Peyer's patch (tissue), 4 donors: ENCODE measurements around the gene LMBR1L. TPM values are rescaled to one million over a fixed set of nuclear protein-coding genes. Genes with fewer than 3 reads are reported as not detected.
A peak's percentile ranks its signal among the peaks of the same experiment; 100 is the strongest.

Experiments used
- DNase-seq, 3 donors: peaks; one replicate each; pipeline ENCODE4 v3.0.0-alpha.2; 2017 to 2019
- H3K27ac ChIP-seq, 4 donors: fragments of 200-600 bp; sonication (generic); one replicate each; pipeline ENCODE4 v1.5.1; 2016 to 2019
- H3K27me3 ChIP-seq, 2 donors: fragments of 200-600 bp; sonication (generic); one replicate each; pipeline ENCODE4 v1.5.1; 2019
- H3K36me3 ChIP-seq, 3 donors: fragments of 200-600 bp; sonication (generic); one replicate each; pipeline ENCODE4 v1.5.1; 2016 to 2019
- H3K4me1 ChIP-seq, 4 donors: fragments of 200-600 bp; sonication (generic); one replicate each; pipeline ENCODE4 v1.5.1; 2016 to 2019
- H3K4me3 ChIP-seq, 4 donors: fragments of 200-600 bp; sonication (generic); 1 replicate in 3 of 4; 2 replicates in 1 of 4; pipeline ENCODE4 v1.5.1; 2016 to 2019; ENCODE audit warnings: mild to moderate bottlenecking in 1 of 4
- H3K9me3 ChIP-seq, 4 donors: fragments of 200-600 bp; sonication (generic); one replicate each; pipeline ENCODE4 v1.5.1; 2016 to 2019; ENCODE audit warnings: mild to moderate bottlenecking in 1 of 4
- POLR2A ChIP-seq, 2 donors: fragments of 450-650 bp; IDR thresholded peaks; one replicate each; pipeline ENCODE4 v1.5.1; 2017; ENCODE audit warnings: antibody characterized with exemption in 2 of 2, mild to moderate bottlenecking in 2 of 2, moderate library complexity in 2 of 2
- total RNA-seq, 4 donors: library from RNA; depleted of rRNA; stranded (reverse); fragments of >200 nt; gene quantifications; one replicate each; pipeline ENCODE4 v1.1.0, GENCODE V29; 2016
- TF ChIP-seq, protein P1 (sequence below), 6 experiments: fragments of 450-650 bp in 4 of 6; fragments of 200-600 bp in 2 of 6; sonication (generic) in 1 of 6; IDR thresholded peaks; one replicate each; pipeline ENCODE4 v1.5.1; 2017 to 2019; ENCODE audit warnings: antibody characterized with exemption in 6 of 6, mild to moderate bottlenecking in 3 of 6, moderate library complexity in 1 of 6

LMBR1L gene
- total RNA-seq, 4 donors from 2014 or later, result 34.7 to 93.7 (median 84.7) TPM

DNA sequence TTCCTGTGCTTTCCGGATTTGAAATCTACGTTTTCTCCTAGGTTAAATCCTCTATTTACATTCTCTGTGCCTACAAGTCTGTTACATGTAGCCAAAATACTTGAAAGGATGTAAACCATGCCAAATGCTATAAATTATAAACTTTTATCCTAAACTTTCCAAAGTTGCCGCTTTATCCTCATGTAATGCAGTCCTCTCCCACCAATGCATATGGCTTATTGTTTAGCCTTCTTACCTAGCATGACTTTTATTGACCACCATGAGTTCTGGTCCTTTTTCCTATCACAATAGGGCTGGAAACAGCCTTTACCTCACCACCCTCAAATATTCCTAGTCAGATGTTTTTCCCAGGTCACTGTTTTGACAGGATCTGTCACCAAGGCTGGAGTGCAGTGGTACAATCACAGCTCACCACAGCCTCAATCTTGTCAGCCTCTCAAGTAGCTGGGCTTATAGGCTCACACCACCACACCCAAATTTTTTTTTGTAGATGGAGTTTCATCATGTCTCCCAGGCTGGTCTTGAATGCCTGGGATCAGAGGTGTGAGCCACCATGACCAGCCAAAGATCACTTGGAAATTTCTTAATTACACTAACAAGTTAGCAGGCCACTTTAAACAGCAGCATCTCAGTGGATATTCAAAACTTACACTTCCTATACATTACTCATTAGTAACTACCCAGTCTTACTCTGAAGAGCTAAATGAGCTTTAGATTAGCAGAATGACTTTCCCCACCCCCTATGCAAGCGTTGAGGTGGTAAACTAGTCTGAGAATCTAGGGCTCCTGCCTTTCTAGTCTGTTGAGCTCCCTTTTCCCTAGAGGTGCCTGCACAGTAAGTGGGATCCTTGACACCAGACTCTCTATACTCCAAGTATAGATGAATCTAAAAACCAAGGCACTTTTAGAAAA, 16.5 kb upstream of the LMBR1L start:
- Histone ChIP-seq H3K9me3 (no peaks in the 10 kb centered on the region), H3K4me1 (peaks cover 0 to 13% (median 4%) of the 10 kb centered on the region in 4 donors), H3K27me3 (no peaks in the 10 kb centered on the region), H3K27ac (no peak overlapping the region), H3K36me3 (peaks cover 0 to 26% (median 0%) of the 10 kb centered on the region in 3 donors), H3K4me3 (no peak overlapping the region)
- no peak for DNase-seq
- TF ChIP-seq, protein P1, sequence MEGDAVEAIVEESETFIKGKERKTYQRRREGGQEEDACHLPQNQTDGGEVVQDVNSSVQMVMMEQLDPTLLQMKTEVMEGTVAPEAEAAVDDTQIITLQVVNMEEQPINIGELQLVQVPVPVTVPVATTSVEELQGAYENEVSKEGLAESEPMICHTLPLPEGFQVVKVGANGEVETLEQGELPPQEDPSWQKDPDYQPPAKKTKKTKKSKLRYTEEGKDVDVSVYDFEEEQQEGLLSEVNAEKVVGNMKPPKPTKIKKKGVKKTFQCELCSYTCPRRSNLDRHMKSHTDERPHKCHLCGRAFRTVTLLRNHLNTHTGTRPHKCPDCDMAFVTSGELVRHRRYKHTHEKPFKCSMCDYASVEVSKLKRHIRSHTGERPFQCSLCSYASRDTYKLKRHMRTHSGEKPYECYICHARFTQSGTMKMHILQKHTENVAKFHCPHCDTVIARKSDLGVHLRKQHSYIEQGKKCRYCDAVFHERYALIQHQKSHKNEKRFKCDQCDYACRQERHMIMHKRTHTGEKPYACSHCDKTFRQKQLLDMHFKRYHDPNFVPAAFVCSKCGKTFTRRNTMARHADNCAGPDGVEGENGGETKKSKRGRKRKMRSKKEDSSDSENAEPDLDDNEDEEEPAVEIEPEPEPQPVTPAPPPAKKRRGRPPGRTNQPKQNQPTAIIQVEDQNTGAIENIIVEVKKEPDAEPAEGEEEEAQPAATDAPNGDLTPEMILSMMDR (IDR thresholded peaks at IDR 0.05), result no peak
- no peak for TF ChIP-seq POLR2A (IDR thresholded peaks at IDR 0.05)

GRCh38 chr12:49121047-49121696, 10.5 kb upstream of the LMBR1L start:
- H3K9me3 ChIP-seq, result no peaks in the 10 kb centered on the region
- H3K27me3 ChIP-seq, result no peaks in the 10 kb centered on the region
- TF ChIP-seq, protein P1 (IDR thresholded peaks at IDR 0.05), result peak in 5 of 6 experiments; percentile 4 to 87 (median 70)
- TF ChIP-seq POLR2A (IDR thresholded peaks at IDR 0.05), result no peak
- H3K27ac ChIP-seq, result no peak overlapping the region
- no peaks in the 10 kb centered on the region for H3K4me1 ChIP-seq
- H3K4me3 ChIP-seq, result no peak overlapping the region
- H3K36me3 ChIP-seq, result no peaks in the 10 kb centered on the region
- peak in 1 of 3 donors; percentile 75 for DNase-seq

DNA sequence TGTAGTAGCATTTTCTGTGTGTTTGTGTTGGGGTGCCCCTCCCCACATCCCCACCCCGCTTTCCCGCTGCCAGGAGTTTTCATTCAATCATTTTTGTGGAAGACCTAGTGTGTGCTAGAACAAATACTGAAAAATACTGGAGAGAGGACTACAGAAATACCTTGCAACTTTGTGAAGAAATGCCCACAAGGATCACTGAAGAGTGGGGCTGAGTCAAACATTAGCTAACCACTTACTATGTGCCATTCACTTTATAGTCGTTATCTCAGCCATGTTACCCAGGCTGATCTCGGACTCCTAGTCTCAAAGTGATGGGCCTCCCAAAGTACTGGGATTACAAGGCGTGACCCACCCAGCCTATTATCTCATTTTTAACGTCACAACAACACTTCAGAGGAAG, 559 bp upstream of the LMBR1L start:
- Histone ChIP-seq H3K36me3 (peaks cover 0 to 10% (median 0%) of the 10 kb centered on the region in 3 donors), H3K9me3 (no peaks in the 10 kb centered on the region), H3K4me1 (peaks cover 0 to 21% (median 0%) of the 10 kb centered on the region in 4 donors), H3K27me3 (no peaks in the 10 kb centered on the region), H3K27ac (peak overlapping the region; percentile 92 to 98 (median 94)), H3K4me3 (peak overlapping the region; percentile 78 to 93 (median 85))
- DNase-seq, result no peak
- no peak for TF ChIP-seq POLR2A (IDR thresholded peaks at IDR 0.05)
- TF ChIP-seq, protein P1 (IDR thresholded peaks at IDR 0.05), result no peak

GRCh38 chr12:49109641-49110463, 795 bp downstream of the LMBR1L start:
- DNase-seq, result peak; percentile 37 to 65 (median 65)
- Histone ChIP-seq H3K9me3 (no peaks in the 10 kb centered on the region), H3K27me3 (no peaks in the 10 kb centered on the region), H3K4me1 (peaks cover 0 to 22% (median 0%) of the 10 kb centered on the region in 4 donors), H3K27ac (peak overlapping the region; percentile 92 to 98 (median 94)), H3K4me3 (peak overlapping the region; percentile 78 to 93 (median 85)), H3K36me3 (peaks cover 0 to 17% (median 0%) of the 10 kb centered on the region in 3 donors)
- TF ChIP-seq, protein P1 (IDR thresholded peaks at IDR 0.05), result no peak
- no peak for TF ChIP-seq POLR2A (IDR thresholded peaks at IDR 0.05)

- Histone ChIP-seq H3K4me3 (peak overlapping the region; percentile 78 to 93 (median 85)), H3K4me1 (peaks cover 0 to 27% (median 0%) of the 10 kb centered on the region in 4 donors)
- peak in 2 of 3 donors; percentile 65 to 82 for DNase-seq
These were observed 1.7 kb downstream of the LMBR1L start for GRCh38 chr12:49108958-49109404.

More at GRCh38 chr12:49108958-49109404, 1.7 kb downstream of the LMBR1L start:
- TF ChIP-seq, protein P1 (IDR thresholded peaks at IDR 0.05), result no peak
- TF ChIP-seq POLR2A (IDR thresholded peaks at IDR 0.05), result peak; percentile 35 to 78
- H3K9me3 ChIP-seq, result no peaks in the 10 kb centered on the region
- peaks cover 0 to 25% (median 0%) of the 10 kb centered on the region in 3 donors for H3K36me3 ChIP-seq
- peak overlapping the region; percentile 92 to 98 (median 94) for H3K27ac ChIP-seq
- no peaks in the 10 kb centered on the region for H3K27me3 ChIP-seq
